Mesendoderm (in vitro differentiated cells): ENCODE measurements around the gene SLC25A12.

Source experiments
- DNase-seq: peaks from one replicate; pipeline ENCODE4 v3.0.0; 2013
- H2AK5ac ChIP-seq: 2 replicates; pipeline ENCODE4 v1.6.1; 2013; ENCODE audit warnings: low read length, inconsistent platforms
- H2BK120ac ChIP-seq: 2 replicates; pipeline ENCODE4 v1.6.1; 2013; ENCODE audit warnings: low read depth, mild to moderate bottlenecking, low read length, moderate library complexity, mixed read lengths
- H2BK15ac ChIP-seq: replicated peaks from 2 replicates; pipeline ENCODE4 v1.6.1; 2013; ENCODE audit warnings: low read depth, mild to moderate bottlenecking, moderate library complexity
- H2BK5ac ChIP-seq: 2 replicates; pipeline ENCODE4 v1.6.1; 2013; ENCODE audit warnings: low read length, inconsistent platforms
- H3K18ac ChIP-seq: 2 replicates; pipeline ENCODE4 v1.6.1; 2013; ENCODE audit warnings: mild to moderate bottlenecking, low read length, mixed read lengths
- H3K23ac ChIP-seq: one replicate; pipeline ENCODE4 v1.6.1; 2013; ENCODE audit warnings: low read length
- H3K27ac ChIP-seq: 2 replicates; pipeline ENCODE4 v1.5.1; 2013; ENCODE audit warnings: low read depth, mild to moderate bottlenecking, inconsistent platforms, low read length, moderate library complexity
- H3K27me3 ChIP-seq: 2 replicates; pipeline ENCODE4 v1.6.1; 2013; ENCODE audit warnings: low read length, control low read depth, mild to moderate bottlenecking, inconsistent platforms; ENCODE audit not compliant: insufficient read depth, poor library complexity
- H3K36me3 ChIP-seq: 2 replicates; pipeline ENCODE4 v1.6.1; 2013; ENCODE audit warnings: low read length, inconsistent platforms; ENCODE audit not compliant: control insufficient read depth, insufficient read depth
- H3K4ac ChIP-seq: one replicate; pipeline ENCODE4 v1.6.1; 2013; ENCODE audit warnings: low read depth, mild to moderate bottlenecking, low read length, moderate library complexity
- H3K4me1 ChIP-seq: 2 replicates; pipeline ENCODE4 v1.6.1; 2013; ENCODE audit warnings: low read depth, low read length, inconsistent platforms; ENCODE audit not compliant: control insufficient read depth
- H3K4me2 ChIP-seq: 2 replicates; pipeline ENCODE4 v1.6.1; 2013; ENCODE audit warnings: low read length
- H3K4me3 ChIP-seq: 2 replicates; pipeline ENCODE4 v1.5.1; 2013; ENCODE audit warnings: mild to moderate bottlenecking, low read length
- H3K56ac ChIP-seq: one replicate; pipeline ENCODE4 v1.6.1; 2013; ENCODE audit warnings: low read length
- H3K79me1 ChIP-seq: 2 replicates; pipeline ENCODE4 v1.6.1; 2013; ENCODE audit warnings: low read length, inconsistent platforms
- H3K79me2 ChIP-seq: 2 replicates; pipeline ENCODE4 v1.6.1; 2013; ENCODE audit warnings: mild to moderate bottlenecking, low read length; ENCODE audit not compliant: control insufficient read depth, insufficient read depth
- H3K9ac ChIP-seq: 2 replicates; pipeline ENCODE4 v1.6.1; 2013; ENCODE audit warnings: low read length, inconsistent platforms
- H4K5ac ChIP-seq: one replicate; pipeline ENCODE4 v1.6.1; 2013; ENCODE audit warnings: low read length
- H4K8ac ChIP-seq: one replicate; pipeline ENCODE4 v1.6.1; 2013; ENCODE audit warnings: low read depth, mild to moderate bottlenecking, control low read depth, low read length, moderate library complexity
- WGBS: extraction: QIAGEN DNeasy Blood & Tissue Kit; methylation state at CpG from one replicate; pipeline ENCODE4 v1.1.7; 2013; ENCODE audit warnings: low lambda C conversion rate, missing lambda C conversion rate; ENCODE audit not compliant: insufficient coverage; ENCODE audit errors: extremely low coverage; 5-methylcytosine and 5-hydroxymethylcytosine counted together

Gene SLC25A12

GRCh38 chr2:171846894-171847293, 47.1 kb downstream of the SLC25A12 start:
- Histone ChIP-seq H3K4me2 (no peak overlapping the region), H3K27me3 (no peaks in the 10 kb centered on the region), H3K36me3 (no peaks in the 10 kb centered on the region), H4K8ac (no peak overlapping the region), H4K5ac (no peak overlapping the region), H2BK120ac (no peak overlapping the region), H3K4me3 (no peak overlapping the region), H3K4ac (no peak overlapping the region), H3K79me1 (no peaks in the 10 kb centered on the region), H2BK15ac (no peak overlapping the region), H3K56ac (no peak overlapping the region), H2BK5ac (no peak overlapping the region), H2AK5ac (no peak overlapping the region), H3K4me1 (no peaks in the 10 kb centered on the region), H3K9ac (no peak overlapping the region), H3K18ac (no peak overlapping the region), H3K23ac (no peak overlapping the region), H3K79me2 (no peaks in the 10 kb centered on the region), H3K27ac (no peak overlapping the region)
- DNase-seq: no peak

- H4K5ac ChIP-seq: no peak overlapping the region
- H3K4me1 ChIP-seq: no peaks in the 10 kb centered on the region
- no peak overlapping the region for H2BK120ac ChIP-seq
- H2BK15ac ChIP-seq: no peak overlapping the region
- no peaks in the 10 kb centered on the region for H3K27me3 ChIP-seq
- no peaks in the 10 kb centered on the region for H3K79me1 ChIP-seq
- no peaks in the 10 kb centered on the region for H3K79me2 ChIP-seq
- no peak overlapping the region for H3K18ac ChIP-seq
- no peak overlapping the region for H3K4ac ChIP-seq
- WGBS: no CpG with 5 or more reads among the region's 2 CpGs
- no peak overlapping the region for H3K4me2 ChIP-seq
- H2BK5ac ChIP-seq: no peak overlapping the region
- no peak overlapping the region for H3K4me3 ChIP-seq
- H3K23ac ChIP-seq: no peak overlapping the region
- no peak overlapping the region for H2AK5ac ChIP-seq
- no peak overlapping the region for H3K9ac ChIP-seq
- H3K56ac ChIP-seq: no peak overlapping the region
- H4K8ac ChIP-seq: no peak overlapping the region
- no peak overlapping the region for H3K27ac ChIP-seq
- no peaks in the 10 kb centered on the region for H3K36me3 ChIP-seq
- no peak for DNase-seq
Observed at GRCh38 chr2:171841996-171842395, 52.0 kb downstream of the SLC25A12 start.

- Histone ChIP-seq H3K79me1 (no peaks in the 10 kb centered on the region), H4K8ac (no peak overlapping the region), H2AK5ac (no peak overlapping the region), H3K27me3 (no peaks in the 10 kb centered on the region), H2BK5ac (no peak overlapping the region), H3K18ac (no peak overlapping the region), H3K4me1 (no peaks in the 10 kb centered on the region), H3K23ac (no peak overlapping the region), H3K56ac (no peak overlapping the region), H2BK120ac (no peak overlapping the region), H4K5ac (no peak overlapping the region), H3K4me3 (no peak overlapping the region), H3K27ac (no peak overlapping the region), H3K9ac (no peak overlapping the region), H2BK15ac (no peak overlapping the region), H3K36me3 (peaks cover 2% of the 10 kb centered on the region), H3K4me2 (no peak overlapping the region), H3K4ac (no peak overlapping the region), H3K79me2 (no peaks in the 10 kb centered on the region)
- no peak for DNase-seq
- WGBS: no CpG with 5 or more reads among the region's 2 CpGs
Observed at GRCh38 chr2:171837736-171838135, 56.3 kb downstream of the SLC25A12 start.

GRCh38 chr2:171836146-171836910, 57.7 kb downstream of the SLC25A12 start:
- peaks cover 2% of the 10 kb centered on the region for H3K36me3 ChIP-seq
- no peak overlapping the region for H3K56ac ChIP-seq
- H3K79me2 ChIP-seq: no peaks in the 10 kb centered on the region
- DNase-seq: no peak
- H2AK5ac ChIP-seq: no peak overlapping the region
- no peak overlapping the region for H3K18ac ChIP-seq
- H4K5ac ChIP-seq: no peak overlapping the region
- H2BK15ac ChIP-seq: no peak overlapping the region
- H2BK5ac ChIP-seq: no peak overlapping the region
- no peak overlapping the region for H3K4me2 ChIP-seq
- no peak overlapping the region for H3K27ac ChIP-seq
- H3K4me3 ChIP-seq: no peak overlapping the region
- WGBS: no CpG with 5 or more reads among the region's 6 CpGs
- H3K4me1 ChIP-seq: no peaks in the 10 kb centered on the region
- H4K8ac ChIP-seq: no peak overlapping the region
- no peak overlapping the region for H3K9ac ChIP-seq
- no peak overlapping the region for H3K23ac ChIP-seq
- H2BK120ac ChIP-seq: no peak overlapping the region
- no peak overlapping the region for H3K4ac ChIP-seq
- H3K27me3 ChIP-seq: no peaks in the 10 kb centered on the region
- no peaks in the 10 kb centered on the region for H3K79me1 ChIP-seq

GRCh38 chr2:171835386-171835785, 58.7 kb downstream of the SLC25A12 start:
- H3K9ac ChIP-seq: no peak overlapping the region
- H3K4me1 ChIP-seq: no peaks in the 10 kb centered on the region
- H3K4me3 ChIP-seq: no peak overlapping the region
- no peak for DNase-seq
- no peak overlapping the region for H2BK5ac ChIP-seq
- H2AK5ac ChIP-seq: no peak overlapping the region
- no peak overlapping the region for H3K23ac ChIP-seq
- H4K5ac ChIP-seq: no peak overlapping the region
- H2BK120ac ChIP-seq: no peak overlapping the region
- no peak overlapping the region for H3K27ac ChIP-seq
- H4K8ac ChIP-seq: no peak overlapping the region
- H2BK15ac ChIP-seq: no peak overlapping the region
- no peak overlapping the region for H3K4me2 ChIP-seq
- H3K4ac ChIP-seq: no peak overlapping the region
- peaks cover 2% of the 10 kb centered on the region for H3K36me3 ChIP-seq
- no peak overlapping the region for H3K18ac ChIP-seq
- no peaks in the 10 kb centered on the region for H3K27me3 ChIP-seq
- no peaks in the 10 kb centered on the region for H3K79me1 ChIP-seq
- H3K79me2 ChIP-seq: no peaks in the 10 kb centered on the region
- no CpG with 5 or more reads among the region's 4 CpGs for WGBS
- H3K56ac ChIP-seq: no peak overlapping the region

GRCh38 chr2:171834286-171834685, 59.8 kb downstream of the SLC25A12 start:
- H4K5ac ChIP-seq: no peak overlapping the region

More at GRCh38 chr2:171834286-171834685, 59.8 kb downstream of the SLC25A12 start:
- Histone ChIP-seq H3K79me1 (no peaks in the 10 kb centered on the region), H3K27me3 (no peaks in the 10 kb centered on the region), H3K4me2 (no peak overlapping the region), H3K79me2 (no peaks in the 10 kb centered on the region), H2BK15ac (no peak overlapping the region), H3K36me3 (peaks cover 2% of the 10 kb centered on the region), H3K56ac (no peak overlapping the region), H2BK120ac (no peak overlapping the region), H3K4me3 (no peak overlapping the region), H3K4ac (no peak overlapping the region), H3K23ac (no peak overlapping the region), H3K9ac (no peak overlapping the region), H2AK5ac (no peak overlapping the region), H2BK5ac (no peak overlapping the region), H3K4me1 (no peaks in the 10 kb centered on the region), H3K27ac (no peak overlapping the region), H3K18ac (no peak overlapping the region), H4K8ac (no peak overlapping the region)
- DNase-seq: no peak
